WTC11 (cell line): ENCODE measurements around the gene ETV2.
"Not testable (repeated sequence)": the region's sequence is repeated elsewhere in the genome, so short reads cannot be mapped to it uniquely, and the experiment has no call there.

Experiments
- ESRRA ChIP-seq: sonication (generic); formaldehyde crosslinking; IDR thresholded peaks from 2 replicates; pipeline ENCODE4 v1.8.1; 2022; ENCODE audit warnings: mild to moderate bottlenecking, missing genetic modification reagents, borderline replicate concordance
- FOXJ3 ChIP-seq: sonication (generic); formaldehyde crosslinking; IDR thresholded peaks from 2 replicates; pipeline ENCODE4 v1.9.0; 2021; ENCODE audit warnings: missing genetic modification reagents, mild to moderate bottlenecking, borderline replicate concordance
- GABPB1 ChIP-seq: sonication (generic); formaldehyde crosslinking; IDR thresholded peaks from 2 replicates; pipeline ENCODE4 v1.8.1; 2023; ENCODE audit warnings: mild to moderate bottlenecking, missing genetic modification reagents
- KAT7 ChIP-seq: sonication (generic); formaldehyde crosslinking; IDR thresholded peaks from 2 replicates; pipeline ENCODE4 v1.8.1; 2023; ENCODE audit warnings: missing genetic modification reagents, mild to moderate bottlenecking, borderline replicate concordance
- PREB ChIP-seq: sonication (generic); formaldehyde crosslinking; IDR thresholded peaks from 2 replicates; pipeline ENCODE4 v1.8.1; 2022; ENCODE audit warnings: mild to moderate bottlenecking, missing genetic modification reagents, moderate library complexity, borderline replicate concordance
- TP53 ChIP-seq: sonication (generic); formaldehyde crosslinking; IDR thresholded peaks from 2 replicates; pipeline ENCODE4 v1.8.1; 2023; ENCODE audit warnings: mild to moderate bottlenecking, missing genetic modification reagents
- TF ChIP-seq, protein P1 (sequence below): fragments of 200-600 bp; IDR thresholded peaks from 2 replicates; pipeline ENCODE4 v1.8.0; 2022; ENCODE audit warnings: antibody characterized with exemption

GRCh38 chr19:35691106-35691505 lies 49.6 kb downstream of the ETV2 start:
- not testable (repeated sequence) for TF ChIP-seq FOXJ3 (CRISPR knock-in tag); TP53 (CRISPR knock-in tag); ESRRA; GABPB1 (CRISPR knock-in tag); PREB (CRISPR knock-in tag); KAT7 (CRISPR knock-in tag)
- TF ChIP-seq, protein P1, sequence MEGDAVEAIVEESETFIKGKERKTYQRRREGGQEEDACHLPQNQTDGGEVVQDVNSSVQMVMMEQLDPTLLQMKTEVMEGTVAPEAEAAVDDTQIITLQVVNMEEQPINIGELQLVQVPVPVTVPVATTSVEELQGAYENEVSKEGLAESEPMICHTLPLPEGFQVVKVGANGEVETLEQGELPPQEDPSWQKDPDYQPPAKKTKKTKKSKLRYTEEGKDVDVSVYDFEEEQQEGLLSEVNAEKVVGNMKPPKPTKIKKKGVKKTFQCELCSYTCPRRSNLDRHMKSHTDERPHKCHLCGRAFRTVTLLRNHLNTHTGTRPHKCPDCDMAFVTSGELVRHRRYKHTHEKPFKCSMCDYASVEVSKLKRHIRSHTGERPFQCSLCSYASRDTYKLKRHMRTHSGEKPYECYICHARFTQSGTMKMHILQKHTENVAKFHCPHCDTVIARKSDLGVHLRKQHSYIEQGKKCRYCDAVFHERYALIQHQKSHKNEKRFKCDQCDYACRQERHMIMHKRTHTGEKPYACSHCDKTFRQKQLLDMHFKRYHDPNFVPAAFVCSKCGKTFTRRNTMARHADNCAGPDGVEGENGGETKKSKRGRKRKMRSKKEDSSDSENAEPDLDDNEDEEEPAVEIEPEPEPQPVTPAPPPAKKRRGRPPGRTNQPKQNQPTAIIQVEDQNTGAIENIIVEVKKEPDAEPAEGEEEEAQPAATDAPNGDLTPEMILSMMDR = not testable (repeated sequence)
